ENCODE measurements around the gene XYLT1. TPM values are rescaled to one million over a fixed set of nuclear protein-coding genes. Genes with fewer than 3 reads are reported as not detected.

Gene XYLT1
- total and polyA plus RNA-seq, 2 of the 4 experiments (the other 2 are of a cell fraction): 9.0 to 12.7 TPM

DNA sequence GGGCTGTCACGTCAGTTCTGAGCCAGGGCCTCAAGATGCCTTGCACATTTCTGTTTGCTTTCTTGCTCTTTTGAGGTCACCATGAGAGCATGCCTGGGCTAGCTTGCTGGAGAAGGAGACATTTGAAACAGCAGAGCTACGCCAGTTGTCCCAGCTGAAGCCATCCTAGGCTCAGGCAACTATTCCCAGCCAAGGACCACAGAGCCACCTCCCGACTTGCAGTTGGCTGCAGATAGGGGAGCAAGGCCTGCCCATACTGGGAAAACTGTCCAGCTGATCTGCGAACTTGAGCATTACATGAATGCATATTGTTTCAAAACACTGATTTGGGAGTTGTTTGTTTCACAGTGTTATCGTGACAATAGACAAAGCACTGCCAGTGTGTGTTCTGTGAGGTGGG lies 340.8 kb downstream of the XYLT1 start:
- no peak overlapping the region for H2BK20ac ChIP-seq (ENCODE audit: low read depth, low read length)
- H3K27me3 ChIP-seq (ENCODE audit: control insufficient read depth, insufficient read depth, low read length): no peaks in the 10 kb centered on the region
- H3K9ac ChIP-seq (ENCODE audit: low read depth, low read length): no peak overlapping the region
- H3K23ac ChIP-seq (ENCODE audit: low read depth, low read length): no peak overlapping the region
- ChIA-PET POLR2A (ENCODE audit: unreplicated experiment) (no interaction called here), CTCF (no interaction called here)
- no peak overlapping the region for H2BK15ac ChIP-seq (ENCODE audit: low read depth, low read length)
- BruUV-seq (replicated peaks): no TSS peak
- H3K79me1 ChIP-seq (ENCODE audit: low read depth in 1 of 2, low read length in 2 of 2): no peaks in the 10 kb centered on the region; a peak in 1 of 4 replicates
- no peak overlapping the region for H3K4ac ChIP-seq (ENCODE audit: low read depth, low read length)
- 90% methylated on average over 2 of the region's 5 CpGs; no CpG with 5 or more reads in 1 of the 2 experiments for WGBS, 2 experiments (ENCODE audit: extremely low coverage in 2 of 2, insufficient read length in 1 of 2)
- in situ Hi-C loops (cut with MboI; ENCODE audit: low sequenced_read_pairs): no loop called here
- no peak overlapping the region for H3K4me2 ChIP-seq (ENCODE audit: low read depth, low read length)
- no peak overlapping the region for H3K18ac ChIP-seq (ENCODE audit: low read depth, low read length)
- H2BK5ac ChIP-seq (ENCODE audit: low read depth, low read length, poor library complexity, severe bottlenecking): no peak overlapping the region
- H3K27ac ChIP-seq (ENCODE audit: insufficient read depth, low read length): no peak overlapping the region
- peaks cover 10% of the 10 kb centered on the region; the same call in 1 of the 2 replicates for H3K9me1 ChIP-seq (ENCODE audit: insufficient read depth, low read length)
- no peak overlapping the region for H4K5ac ChIP-seq (ENCODE audit: low read depth, low read length)
- TF ChIP-seq RAD21 (IDR thresholded peaks at IDR 0.05; ENCODE audit: low read length) (no peak), MAFK (IDR thresholded peaks at IDR 0.05; ENCODE audit: low read depth, low read length) (no peak), ELK1 (IDR thresholded peaks at IDR 0.05; ENCODE audit: borderline replicate concordance, low read depth, low read length) (no peak), RFX5 (IDR thresholded peaks at IDR 0.05; ENCODE audit: low read depth, low read length) (no peak), FOS (IDR thresholded peaks at IDR 0.05; ENCODE audit: low read depth, low read length) (no peak), POLR2A (IDR thresholded peaks at IDR 0.05; ENCODE audit: low read depth, low read length) (no peak)
- ATAC-seq (ENCODE audit: low read depth) (no peak), DNase-seq (no peak)
- H3K4me3 ChIP-seq (ENCODE audit: insufficient read depth, low read depth, low read length): no peak overlapping the region
- H3K9me3 ChIP-seq (ENCODE audit: control insufficient read depth, insufficient read depth, low read length): no peaks in the 10 kb centered on the region
- intact Hi-C loops (cut with micrococcal nuclease): loop anchor here (2.0 kb wide), 1 partner anchor 21 kb away; no protein-coding TSS in a partner anchor
- H4K20me1 ChIP-seq (ENCODE audit: insufficient read depth, low read length): no peaks in the 10 kb centered on the region
- no peak overlapping the region for H3K56ac ChIP-seq (ENCODE audit: extremely low read depth, insufficient read depth, low read length)
- H3K36me3 ChIP-seq (ENCODE audit: control insufficient read depth, insufficient read depth, low read length): peaks cover 4% of the 10 kb centered on the region
- no peak overlapping the region for H2AK5ac ChIP-seq (ENCODE audit: low read depth, low read length)
- no peak overlapping the region for H2AFZ ChIP-seq (replicated peaks; ENCODE audit: low read length, poor library complexity)
- no peak overlapping the region for H4K8ac ChIP-seq (ENCODE audit: low read depth in 2 of 2, low read length in 2 of 2)
- no peak overlapping the region for H3K14ac ChIP-seq (replicated peaks; ENCODE audit: low read depth, low read length)
- H3K4me1 ChIP-seq (ENCODE audit: control insufficient read depth, insufficient read depth, low read length): no peaks in the 10 kb centered on the region
- H2BK120ac ChIP-seq (ENCODE audit: low read depth, low read length): no peak overlapping the region
- dilution Hi-C loops (cut with HindIII; ENCODE audit: low sequenced_read_pairs, unreplicated experiment): no loop called here
- no peak overlapping the region for H2AK9ac ChIP-seq (replicated peaks; ENCODE audit: low read depth, low read length, poor library complexity)
- H4K91ac ChIP-seq (ENCODE audit: insufficient read depth, low read depth, low read length): no peak overlapping the region
